ENCODE results near the gene NR2F2. TPM values are rescaled to one million over a fixed set of nuclear protein-coding genes. Genes with fewer than 3 reads are reported as not detected.

NR2F2 gene
- total RNA-seq, 1 donor from 2014 or later = 32.1 TPM

GRCh38 chr15:96294766-96295165, 35.7 kb upstream of the NR2F2 start:
- peaks cover 32% of the 10 kb centered on the region for H3K9me3 Mint-ChIP-seq
- Histone ChIP-seq H3K27ac (no peak overlapping the region), H3K4me3 (no peak overlapping the region), H3K27me3 (no peaks in the 10 kb centered on the region), H3F3A (ENCODE audit: low read depth) (no peaks in the 10 kb centered on the region), H3K36me3 (peaks cover 6% of the 10 kb centered on the region), H3K4me1 (no peaks in the 10 kb centered on the region), H3K9ac (no peak overlapping the region), H3K9me3 (ENCODE audit: low read depth) (peaks cover 9% of the 10 kb centered on the region), H4K20me1 (ENCODE audit: low read depth) (no peaks in the 10 kb centered on the region), H3K79me2 (ENCODE audit: low read depth) (no peaks in the 10 kb centered on the region), H2AFZ (replicated peaks) (no peak overlapping the region), H3K4me2 (no peak overlapping the region)
- H3K4me3 Mint-ChIP-seq = no peak overlapping the region
- no peak for DNase-seq (ENCODE audit: low spot score)
- no peak for TF ChIP-seq EZH2phosphoT487 (IDR thresholded peaks at IDR 0.05)
- H3K27me3 Mint-ChIP-seq (ENCODE audit: insufficient read depth, low read depth) = no peaks in the 10 kb centered on the region
- peaks cover 2% of the 10 kb centered on the region for H3K4me1 Mint-ChIP-seq
- H3K27ac Mint-ChIP-seq = no peak overlapping the region
- peaks cover 32% of the 10 kb centered on the region for H3K36me3 Mint-ChIP-seq

- H3K9ac ChIP-seq = no peak overlapping the region
- no peaks in the 10 kb centered on the region for H4K20me1 ChIP-seq (ENCODE audit: low read depth)
- Mint-ChIP-seq H3K27me3 (ENCODE audit: insufficient read depth, low read depth) (no peaks in the 10 kb centered on the region), H3K27ac (no peak overlapping the region), H3K9me3 (peaks cover 34% of the 10 kb centered on the region), H3K4me1 (peaks cover 2% of the 10 kb centered on the region), H3K4me3 (no peak overlapping the region), H3K36me3 (peaks cover 36% of the 10 kb centered on the region)
- no peaks in the 10 kb centered on the region for H3K79me2 ChIP-seq (ENCODE audit: low read depth)
- no peak for DNase-seq (ENCODE audit: low spot score)
- no peaks in the 10 kb centered on the region for H3K27me3 ChIP-seq
- H3K4me3 ChIP-seq = no peak overlapping the region
- TF ChIP-seq, protein P1, sequence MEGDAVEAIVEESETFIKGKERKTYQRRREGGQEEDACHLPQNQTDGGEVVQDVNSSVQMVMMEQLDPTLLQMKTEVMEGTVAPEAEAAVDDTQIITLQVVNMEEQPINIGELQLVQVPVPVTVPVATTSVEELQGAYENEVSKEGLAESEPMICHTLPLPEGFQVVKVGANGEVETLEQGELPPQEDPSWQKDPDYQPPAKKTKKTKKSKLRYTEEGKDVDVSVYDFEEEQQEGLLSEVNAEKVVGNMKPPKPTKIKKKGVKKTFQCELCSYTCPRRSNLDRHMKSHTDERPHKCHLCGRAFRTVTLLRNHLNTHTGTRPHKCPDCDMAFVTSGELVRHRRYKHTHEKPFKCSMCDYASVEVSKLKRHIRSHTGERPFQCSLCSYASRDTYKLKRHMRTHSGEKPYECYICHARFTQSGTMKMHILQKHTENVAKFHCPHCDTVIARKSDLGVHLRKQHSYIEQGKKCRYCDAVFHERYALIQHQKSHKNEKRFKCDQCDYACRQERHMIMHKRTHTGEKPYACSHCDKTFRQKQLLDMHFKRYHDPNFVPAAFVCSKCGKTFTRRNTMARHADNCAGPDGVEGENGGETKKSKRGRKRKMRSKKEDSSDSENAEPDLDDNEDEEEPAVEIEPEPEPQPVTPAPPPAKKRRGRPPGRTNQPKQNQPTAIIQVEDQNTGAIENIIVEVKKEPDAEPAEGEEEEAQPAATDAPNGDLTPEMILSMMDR (IDR thresholded peaks at IDR 0.05) = no peak
- TF ChIP-seq EZH2 (IDR thresholded peaks at IDR 0.05) (no peak), EZH2phosphoT487 (IDR thresholded peaks at IDR 0.05) (no peak)
- no peak overlapping the region for H3K27ac ChIP-seq
- no peaks in the 10 kb centered on the region for H3F3A ChIP-seq (ENCODE audit: low read depth)
- no peak overlapping the region for H2AFZ ChIP-seq (replicated peaks)
- no peaks in the 10 kb centered on the region for H3K4me1 ChIP-seq
- peaks cover 6% of the 10 kb centered on the region for H3K36me3 ChIP-seq
- H3K9me3 ChIP-seq (ENCODE audit: low read depth) = peaks cover 9% of the 10 kb centered on the region
- H3K4me2 ChIP-seq = no peak overlapping the region
Measured at GRCh38 chr15:96296264-96296663, 34.2 kb upstream of the NR2F2 start.

- H3K9me3 ChIP-seq (ENCODE audit: low read depth) = peaks cover 9% of the 10 kb centered on the region
- no peaks in the 10 kb centered on the region for H3K27me3 ChIP-seq
- DNase-seq (ENCODE audit: low spot score) = no peak
- no peak overlapping the region for H3K4me3 Mint-ChIP-seq
- peaks cover 2% of the 10 kb centered on the region for H3K4me1 Mint-ChIP-seq
- H3K79me2 ChIP-seq (ENCODE audit: low read depth) = no peaks in the 10 kb centered on the region
- H3K36me3 ChIP-seq = peaks cover 6% of the 10 kb centered on the region
- H3K36me3 Mint-ChIP-seq = peaks cover 37% of the 10 kb centered on the region
- peaks cover under 1% of the 10 kb centered on the region for H3K4me1 ChIP-seq
- no peaks in the 10 kb centered on the region for H3F3A ChIP-seq (ENCODE audit: low read depth)
- no peak overlapping the region for H3K9ac ChIP-seq
- no peak overlapping the region for H3K4me3 ChIP-seq
- no peak overlapping the region for H2AFZ ChIP-seq (replicated peaks)
- H3K4me2 ChIP-seq = no peak overlapping the region
- H3K27ac Mint-ChIP-seq = no peak overlapping the region
- H4K20me1 ChIP-seq (ENCODE audit: low read depth) = no peaks in the 10 kb centered on the region
- H3K9me3 Mint-ChIP-seq = peaks cover 34% of the 10 kb centered on the region
- TF ChIP-seq, protein P1 (IDR thresholded peaks at IDR 0.05) = no peak
- TF ChIP-seq EZH2 (IDR thresholded peaks at IDR 0.05) = no peak
- H3K27ac ChIP-seq = no peak overlapping the region
- no peaks in the 10 kb centered on the region for H3K27me3 Mint-ChIP-seq (ENCODE audit: insufficient read depth, low read depth)
Measured at GRCh38 chr15:96297783-96298182, 32.7 kb upstream of the NR2F2 start.

- H3K27me3 Mint-ChIP-seq (ENCODE audit: insufficient read depth, low read depth) = no peaks in the 10 kb centered on the region
- H3K4me1 Mint-ChIP-seq = peaks cover 2% of the 10 kb centered on the region
- DNase-seq (ENCODE audit: low spot score) = no peak
- no peak overlapping the region for H3K27ac ChIP-seq
- H3K9ac ChIP-seq = no peak overlapping the region
- no peaks in the 10 kb centered on the region for H4K20me1 ChIP-seq (ENCODE audit: low read depth)
- no peaks in the 10 kb centered on the region for H3F3A ChIP-seq (ENCODE audit: low read depth)
- H3K27me3 ChIP-seq = no peaks in the 10 kb centered on the region
- peaks cover 6% of the 10 kb centered on the region for H3K36me3 ChIP-seq
- H3K9me3 Mint-ChIP-seq = peaks cover 34% of the 10 kb centered on the region
- H3K36me3 Mint-ChIP-seq = peaks cover 38% of the 10 kb centered on the region
- no peak for TF ChIP-seq EZH2phosphoT487 (IDR thresholded peaks at IDR 0.05)
- no peak overlapping the region for H2AFZ ChIP-seq (replicated peaks)
- peaks cover 5% of the 10 kb centered on the region for H3K4me1 ChIP-seq
- no peak overlapping the region for H3K27ac Mint-ChIP-seq
- H3K9me3 ChIP-seq (ENCODE audit: low read depth) = peaks cover 9% of the 10 kb centered on the region
- H3K79me2 ChIP-seq (ENCODE audit: low read depth) = no peaks in the 10 kb centered on the region
- H3K4me3 ChIP-seq = no peak overlapping the region
- no peak overlapping the region for H3K4me3 Mint-ChIP-seq
- H3K4me2 ChIP-seq = no peak overlapping the region
Measured at GRCh38 chr15:96298217-96298616, 32.3 kb upstream of the NR2F2 start.
